Fibroblast of skin of abdomen (primary cell): ENCODE data around the gene CAMK4.
"Not testable (repeated sequence)": the region's sequence is repeated elsewhere in the genome, so short reads cannot be mapped to it uniquely, and the experiment has no call there.

Source experiments
- DNase-seq: peaks from one replicate; pipeline ENCODE4 v3.0.0-alpha.2; 2013

CAMK4 gene

GRCh38 chr5:111257610-111258009 is 33.4 kb downstream of the CAMK4 start:
- DNase-seq: not testable (repeated sequence)

GRCh38 chr5:111259636-111260035 is 35.5 kb downstream of the CAMK4 start:
- peak; percentile 49 for DNase-seq

DNA sequence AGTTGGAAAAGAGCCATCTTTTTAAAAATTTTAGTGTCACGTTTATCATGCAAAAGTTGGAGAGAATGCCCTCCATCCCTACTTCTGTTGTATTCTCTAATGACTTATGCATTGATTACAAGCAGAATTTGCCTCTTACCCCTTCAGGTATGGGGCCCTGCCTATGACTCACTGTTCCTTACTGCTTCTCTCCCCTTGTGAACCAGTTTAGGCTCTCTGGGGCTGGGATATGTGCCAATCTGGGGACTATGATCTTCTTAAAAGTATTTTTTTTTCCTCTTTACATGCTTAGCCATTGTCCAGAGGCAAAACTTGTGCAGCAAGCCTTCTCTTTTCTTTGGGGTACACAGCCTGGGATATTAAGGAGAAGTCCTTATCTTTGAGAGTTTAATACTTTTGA is 37.4 kb downstream of the CAMK4 start:
- DNase-seq: no peak

DNA sequence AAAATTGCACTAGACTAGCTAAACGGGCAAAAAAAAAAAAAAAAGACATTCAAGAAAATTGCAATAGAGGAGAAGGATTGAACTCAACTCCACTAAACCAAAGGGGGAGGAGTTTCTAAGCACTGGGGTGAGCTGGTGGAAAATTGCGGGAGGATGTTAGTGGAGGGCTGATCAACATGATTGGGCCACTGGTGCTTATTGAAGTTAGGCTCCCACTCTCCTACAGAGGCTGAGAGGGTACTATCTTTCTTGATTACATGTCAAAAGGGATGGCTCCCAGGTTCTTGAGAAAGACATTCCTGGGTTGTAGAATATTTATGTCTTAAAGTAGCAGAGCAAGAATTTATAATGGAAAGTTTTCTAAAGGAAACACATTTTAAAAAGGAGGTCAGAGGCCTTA is 38.0 kb downstream of the CAMK4 start:
- no peak for DNase-seq

GRCh38 chr5:111262815-111263214 is 38.6 kb downstream of the CAMK4 start:
- no peak for DNase-seq

- no peak for DNase-seq
Measured at GRCh38 chr5:111266491-111266890, 42.3 kb downstream of the CAMK4 start.

DNA sequence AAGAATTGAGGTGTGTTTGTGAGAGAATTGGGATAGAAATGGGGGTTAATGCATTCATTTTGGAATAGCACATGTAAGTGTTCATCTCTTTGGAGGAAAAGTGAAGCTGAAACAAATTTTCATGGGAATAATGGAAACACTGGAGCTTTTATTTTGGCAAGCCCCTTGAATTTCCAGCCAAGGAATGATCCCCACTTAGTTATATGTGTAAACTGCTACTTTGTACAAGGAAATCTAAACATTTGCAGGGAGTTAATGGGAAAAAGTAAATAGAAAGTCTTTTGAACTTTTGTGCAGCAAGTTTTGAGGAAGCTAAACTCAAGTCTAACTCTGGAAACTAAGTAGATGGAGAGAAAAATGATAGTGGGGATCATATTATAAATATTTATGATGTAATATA is 44.1 kb downstream of the CAMK4 start:
- no peak for DNase-seq

DNA sequence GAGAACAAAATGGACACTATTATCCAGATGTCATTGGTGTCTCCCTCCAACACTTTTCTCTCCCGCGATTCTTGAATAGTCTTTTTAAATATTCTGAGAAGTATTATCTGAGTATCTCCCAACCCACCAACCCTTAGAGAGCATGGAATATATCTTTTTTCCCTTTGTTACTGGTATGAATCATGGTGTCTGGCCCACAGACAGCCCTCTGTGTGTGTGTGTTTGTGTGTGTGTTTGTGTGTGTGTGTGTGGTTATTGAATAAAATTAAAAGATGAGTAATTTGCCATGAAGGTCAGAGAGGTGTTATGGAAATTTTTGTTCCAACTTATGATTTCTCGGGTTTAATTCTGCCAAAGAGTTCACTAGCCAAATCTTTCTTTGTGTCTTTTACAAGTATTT is 47.7 kb downstream of the CAMK4 start:
- DNase-seq: no peak

- DNase-seq: peak; percentile 8
Measured at GRCh38 chr5:111277061-111277460, 52.9 kb downstream of the CAMK4 start.

DNA sequence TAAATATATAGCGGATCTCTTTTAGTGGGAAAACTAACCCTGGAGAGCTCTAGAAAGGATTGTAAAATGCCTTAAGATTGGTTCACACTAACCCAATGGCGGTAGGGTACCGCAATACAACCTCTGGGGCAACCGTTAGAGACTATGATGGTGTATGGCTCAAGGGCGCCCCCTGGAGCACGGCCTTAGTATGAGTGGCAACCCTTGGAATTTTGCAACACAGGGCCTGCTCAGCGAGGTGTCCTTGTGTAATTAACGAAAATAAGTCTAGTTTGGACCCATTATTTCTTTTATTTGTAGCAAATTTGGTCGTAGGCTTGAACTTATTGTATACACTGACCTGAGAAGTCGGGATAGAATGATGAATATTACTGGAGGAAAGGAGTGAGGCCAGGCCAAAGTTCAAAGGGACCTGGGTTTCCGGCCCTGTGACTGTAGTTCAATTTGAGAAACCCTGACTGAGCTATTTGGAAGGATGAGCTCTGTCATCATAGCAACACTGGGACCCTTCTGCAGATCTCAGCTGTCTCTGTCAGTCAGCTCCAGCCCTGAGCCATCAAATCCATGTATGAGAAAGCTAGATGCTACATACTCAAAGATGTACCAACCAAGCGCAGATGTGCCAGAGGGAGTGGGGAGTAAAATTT is 54.8 kb downstream of the CAMK4 start:
- peak; percentile 22 for DNase-seq

DNA sequence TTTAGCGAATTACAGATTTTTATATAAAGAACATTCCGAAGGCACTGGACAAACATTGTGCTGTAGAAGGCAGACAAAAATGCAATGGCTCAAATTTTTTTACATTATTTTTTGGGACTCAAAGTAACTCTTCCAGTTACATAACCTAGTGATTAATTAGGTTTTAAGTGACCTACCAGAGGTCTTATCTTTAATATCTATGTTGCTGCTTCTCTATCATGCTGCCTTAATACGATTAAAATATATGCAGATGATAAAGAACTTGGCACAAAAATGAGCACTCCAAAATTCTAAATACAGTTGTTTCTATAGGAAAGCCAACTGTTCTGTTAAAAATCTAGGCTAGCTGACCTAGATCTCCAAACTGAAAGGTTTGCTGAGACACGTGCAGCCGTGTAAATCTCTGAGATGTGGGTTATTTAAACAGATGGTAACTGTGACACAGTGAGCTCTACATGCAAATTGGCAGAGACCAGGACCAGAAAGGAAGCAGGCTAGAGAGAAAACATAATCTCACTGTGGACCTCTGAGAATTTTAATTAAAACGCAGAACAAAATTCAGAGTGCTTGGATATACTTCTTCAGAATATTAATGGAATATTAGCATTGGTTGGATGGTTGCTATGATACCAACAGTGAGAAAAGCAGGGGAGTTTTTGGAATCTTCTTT is 56.2 kb downstream of the CAMK4 start:
- no peak for DNase-seq

- DNase-seq: no peak
Measured at GRCh38 chr5:111282798-111283197, 58.6 kb downstream of the CAMK4 start.

DNA sequence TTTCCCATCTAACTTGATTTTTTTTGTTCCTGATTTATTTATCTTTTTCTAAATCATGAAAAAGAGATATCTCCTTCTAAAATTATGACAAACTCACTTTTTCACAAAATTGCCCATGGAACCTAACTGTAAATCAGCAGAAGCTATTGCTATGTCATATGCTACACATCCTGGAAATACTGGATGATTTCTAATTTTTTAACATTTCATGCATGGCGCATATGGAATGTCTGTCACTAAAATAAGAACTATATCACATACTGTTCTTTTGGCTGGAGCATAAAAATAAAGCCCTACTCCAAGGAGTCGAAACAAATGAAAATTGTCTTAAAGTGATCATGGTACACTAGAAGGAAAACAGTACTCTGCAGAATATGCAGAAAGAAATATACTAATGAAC is 60.6 kb downstream of the CAMK4 start:
- DNase-seq: no peak

- DNase-seq: no peak
Measured at GRCh38 chr5:111294551-111294950, 70.4 kb downstream of the CAMK4 start.

DNA sequence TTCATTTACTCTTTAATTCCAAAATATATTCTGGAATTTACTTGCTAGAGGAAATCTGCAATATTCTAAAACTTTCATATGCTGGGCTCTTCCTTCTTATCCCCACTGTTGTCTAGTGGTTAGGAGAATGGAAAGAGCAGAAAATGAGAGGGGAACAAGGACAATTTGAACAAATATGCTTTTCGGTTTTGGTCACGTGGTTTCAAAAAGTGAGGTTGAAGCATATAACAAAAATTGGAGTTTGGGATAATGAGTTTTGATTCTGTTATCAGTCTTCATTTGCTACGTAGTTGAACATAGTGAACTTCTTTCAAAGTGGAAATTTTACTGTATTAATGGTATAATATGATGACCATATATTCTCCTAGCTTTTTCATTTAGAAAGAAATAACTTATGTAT is 71.5 kb downstream of the CAMK4 start:
- DNase-seq: no peak

- DNase-seq: no peak
Measured at GRCh38 chr5:111296570-111296969, 72.4 kb downstream of the CAMK4 start.

- DNase-seq: no peak
Measured at GRCh38 chr5:111299067-111299481, 74.9 kb downstream of the CAMK4 start.

DNA sequence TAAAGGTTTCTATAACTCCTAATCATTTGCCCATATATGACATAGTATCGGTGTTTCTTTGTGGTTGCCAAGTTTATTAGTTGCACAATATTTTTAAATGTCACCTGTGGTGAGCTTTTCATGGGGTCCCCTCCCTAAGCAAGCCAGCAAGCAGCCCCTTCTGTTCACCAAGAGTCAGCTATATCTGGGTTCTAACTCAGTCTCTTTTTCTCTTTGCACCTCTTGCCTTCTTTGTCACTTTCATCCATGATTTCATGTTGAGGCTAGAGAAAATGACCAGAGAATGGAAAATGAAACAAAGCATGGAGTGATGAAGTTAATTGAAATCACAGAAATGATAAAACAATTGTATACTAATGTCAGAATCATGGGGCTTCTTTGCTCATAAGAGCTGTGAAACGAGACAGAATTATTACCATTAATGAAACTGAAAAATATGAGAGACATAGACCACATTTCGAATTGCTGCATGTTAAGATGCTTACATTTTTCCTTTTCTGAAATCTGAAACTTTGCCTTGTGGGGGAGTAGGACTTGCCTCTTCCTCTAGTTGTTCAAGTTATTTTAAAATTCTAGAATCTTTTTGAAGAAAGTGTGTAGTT is 75.7 kb downstream of the CAMK4 start:
- no peak for DNase-seq

DNA sequence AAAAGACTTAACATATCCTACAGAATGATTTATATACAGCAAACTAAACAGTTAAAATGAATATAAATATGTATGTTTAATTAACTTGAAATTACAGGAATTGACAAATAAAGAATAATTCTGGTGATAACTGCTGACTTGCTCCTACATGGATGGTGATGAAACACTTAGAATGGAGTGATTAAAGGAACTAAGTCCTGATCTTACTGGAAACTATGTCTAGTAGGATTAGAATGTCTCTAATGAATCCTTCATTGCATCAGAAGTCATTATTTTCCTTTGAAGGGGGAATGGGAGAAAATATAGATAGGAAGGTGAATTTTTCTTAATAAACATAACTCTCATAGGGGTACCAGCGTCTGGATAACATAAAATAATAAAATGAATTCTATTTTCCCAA is 77.1 kb downstream of the CAMK4 start:
- no peak for DNase-seq

GRCh38 chr5:111302043-111302442 is 77.9 kb downstream of the CAMK4 start:
- DNase-seq: not testable (repeated sequence)

GRCh38 chr5:111308951-111309350 is 84.8 kb downstream of the CAMK4 start:
- no peak for DNase-seq

- no peak for DNase-seq
Measured at GRCh38 chr5:111309384-111309783, 85.2 kb downstream of the CAMK4 start.

GRCh38 chr5:111310711-111311620 is 86.8 kb downstream of the CAMK4 start:
- DNase-seq: no peak
